SK-N-SH (cell line): ENCODE results near the gene PHF21B. TPM values are rescaled to one million over a fixed set of nuclear protein-coding genes. Genes with fewer than 3 reads are reported as not detected.

ENCODE experiments used
- CTCF ChIA-PET: fragments of 300-600, 350-600 bp; formaldehyde crosslinking; extraction: SDS; loops from one replicate; lab custom pipeline; 2021; lab: Yijun Ruan, JAX
- POLR2A ChIA-PET: fragments of 350-600 bp; sonication (Branson Sonifier 250); formaldehyde crosslinking; extraction: SDS; loops from one replicate; lab custom pipeline; 2020; ENCODE audit warnings: antibody characterized with exemption, inconsistent platforms; lab: Yijun Ruan, JAX
- DNase-seq: peaks from one replicate; pipeline ENCODE4 v3.0.0; 2012
- H2AFZ ChIP-seq: fragments of 200-600 bp; sonication (generic); 2 replicates; pipeline ENCODE4 v1.8.1; 2016; ENCODE audit warnings: antibody characterized with exemption, mild to moderate bottlenecking, low read depth
- H3F3A ChIP-seq: fragments of 200-600 bp; sonication (generic); replicated peaks from 2 replicates; pipeline ENCODE3; 2016; ENCODE audit warnings: antibody characterized with exemption, mild to moderate bottlenecking; ENCODE audit not compliant: insufficient read depth
- H3K27ac ChIP-seq, 2 experiments: fragments of 200-500 bp in 1 of 2; fragments of 200-600 bp in 1 of 2; sonication (Bioruptor generic) in 1 of 2; sonication (generic), shearing (Covaris generic) in 1 of 2; 2 replicates each; pipeline versions ENCODE4 v1.5.1 to v1.6.1; 2014 to 2016; ENCODE audit warnings: low read depth in 2 of 2, inconsistent platforms in 1 of 2, low read length in 1 of 2, mild to moderate bottlenecking in 1 of 2, mixed read lengths in 1 of 2
- H3K27me3 ChIP-seq: fragments of 200-600 bp; sonication (generic), shearing (Covaris generic); 2 replicates; pipeline ENCODE4 v1.6.1; 2016; ENCODE audit warnings: mixed run types; ENCODE audit not compliant: insufficient read depth
- H3K36me3 ChIP-seq, 2 experiments: fragments of 200-500 bp in 1 of 2; fragments of 200-600 bp in 1 of 2; sonication (Bioruptor generic) in 1 of 2; sonication (generic) in 1 of 2; replicated peaks in 1 of 2; 2 replicates each; pipeline versions ENCODE3 to v1.5.1; 2014 to 2016; ENCODE audit warnings: low read length in 1 of 2, mild to moderate bottlenecking in 1 of 2; ENCODE audit not compliant: insufficient read depth in 2 of 2, control insufficient read depth in 1 of 2
- H3K4me1 ChIP-seq, 2 experiments: fragments of 200-500 bp in 1 of 2; fragments of 200-600 bp in 1 of 2; sonication (Bioruptor generic) in 1 of 2; sonication (generic), shearing (Covaris generic) in 1 of 2; 2 replicates each; pipeline versions ENCODE4 v1.5.1 to v1.6.1; 2014 to 2016; ENCODE audit warnings: low read depth in 1 of 2, low read length in 1 of 2, mixed run types in 1 of 2; ENCODE audit not compliant: insufficient read depth in 2 of 2, control insufficient read depth in 1 of 2
- H3K4me2 ChIP-seq: fragments of 200-600 bp; sonication (generic), shearing (Covaris generic); 2 replicates; pipeline ENCODE4 v1.6.1; 2017; ENCODE audit warnings: mixed run types
- H3K4me3 ChIP-seq, 2 experiments: fragments of 200-500 bp in 1 of 2; fragments of 200-600 bp in 1 of 2; sonication (Bioruptor generic) in 1 of 2; sonication (generic), shearing (Covaris generic) in 1 of 2; 2 replicates each; pipeline versions ENCODE4 v1.5.1 to v1.8.1; 2014 to 2016; ENCODE audit warnings: low read depth in 2 of 2, inconsistent platforms in 1 of 2, low read length in 1 of 2, mild to moderate bottlenecking in 1 of 2, mixed read lengths in 1 of 2, moderate library complexity in 1 of 2
- H3K79me2 ChIP-seq: fragments of 200-600 bp; sonication (generic); 2 replicates; pipeline ENCODE4 v1.8.1; 2017; ENCODE audit warnings: mild to moderate bottlenecking; ENCODE audit not compliant: insufficient read depth
- H3K9ac ChIP-seq: fragments of 200-600 bp; sonication (generic); 2 replicates; pipeline ENCODE4 v1.6.1; 2017; ENCODE audit warnings: mixed run types
- H3K9me2 ChIP-seq: fragments of 200-600 bp; sonication (generic); 2 replicates; pipeline ENCODE4 v1.6.1; 2017; ENCODE audit warnings: mixed run types
- H3K9me3 ChIP-seq: fragments of 200-600 bp; sonication (generic); 2 replicates; pipeline ENCODE4 v1.6.1; 2017; ENCODE audit warnings: mixed run types, mild to moderate bottlenecking, moderate library complexity
- H4K20me1 ChIP-seq: fragments of 200-600 bp; sonication (generic); 2 replicates; pipeline ENCODE4 v1.6.1; 2017; ENCODE audit warnings: mild to moderate bottlenecking, mixed run types; ENCODE audit not compliant: insufficient read depth
- CHD2 ChIP-seq: fragments of 150-350 bp; IDR thresholded peaks from 2 replicates; pipeline ENCODE4 v1.6.1; 2018; ENCODE audit warnings: low read length; ENCODE audit not compliant: partially characterized antibody
- ELF1 ChIP-seq: IDR thresholded peaks from 2 replicates; pipeline ENCODE4 v1.4.0; 2012
- EZH2phosphoT487 ChIP-seq: fragments of 200-600 bp; sonication (generic); IDR thresholded peaks from 2 replicates; pipeline ENCODE4 v1.6.1; 2017; ENCODE audit warnings: low read depth, mixed run types, mild to moderate bottlenecking, antibody characterized with exemption, moderate library complexity, borderline replicate concordance
- FOSL2 ChIP-seq: IDR thresholded peaks from 2 replicates; pipeline ENCODE4 v1.4.0; 2012; ENCODE audit warnings: low read depth, mild to moderate bottlenecking, moderate library complexity, borderline replicate concordance
- FOXJ3 ChIP-seq: sonication (generic); formaldehyde crosslinking; IDR thresholded peaks from 2 replicates; pipeline ENCODE4 v1.5.1; 2020; ENCODE audit warnings: mild to moderate bottlenecking, missing genetic modification reagents
- FOXM1 ChIP-seq: IDR thresholded peaks from 2 replicates; pipeline ENCODE4 v1.4.0; 2012; ENCODE audit warnings: low read depth, mild to moderate bottlenecking
- GATA2 ChIP-seq: sonication (generic); formaldehyde crosslinking; IDR thresholded peaks from 2 replicates; pipeline ENCODE4 v1.5.0; 2020; ENCODE audit warnings: mild to moderate bottlenecking, missing genetic modification reagents
- JUND ChIP-seq: IDR thresholded peaks from 2 replicates; pipeline ENCODE4 v1.4.0; 2012
- MEF2A ChIP-seq: IDR thresholded peaks from 2 replicates; pipeline ENCODE4 v1.4.0; 2012; ENCODE audit warnings: low read depth, borderline replicate concordance
- MXI1 ChIP-seq: IDR thresholded peaks from 2 replicates; pipeline ENCODE4 v1.6.1; 2012; ENCODE audit warnings: mild to moderate bottlenecking, low read depth, low read length, improper control_type of control experiment
- NRF1 ChIP-seq: IDR thresholded peaks from 2 replicates; pipeline ENCODE4 v1.6.1; 2012; ENCODE audit warnings: low read depth, mild to moderate bottlenecking, low read length
- PBX3 ChIP-seq: IDR thresholded peaks from 2 replicates; pipeline ENCODE4; 2012
- RAD21 ChIP-seq: IDR thresholded peaks from 2 replicates; pipeline ENCODE4 v1.6.1; 2012; ENCODE audit warnings: mild to moderate bottlenecking, low read length
- RFX5 ChIP-seq: IDR thresholded peaks from 2 replicates; pipeline ENCODE4 v1.6.1; 2012; ENCODE audit warnings: mild to moderate bottlenecking, improper control_type of control experiment, low read length
- SMC3 ChIP-seq: IDR thresholded peaks from 2 replicates; pipeline ENCODE4 v1.6.1; 2012; ENCODE audit warnings: low read depth, low read length, improper control_type of control experiment
- TCF12 ChIP-seq: IDR thresholded peaks from 2 replicates; pipeline ENCODE4 v1.4.0; 2012
- USF1 ChIP-seq: IDR thresholded peaks from 2 replicates; pipeline ENCODE4 v1.4.0; 2012; ENCODE audit warnings: low read depth, borderline replicate concordance
- USF2 ChIP-seq: fragments of 150-350 bp; IDR thresholded peaks from 2 replicates; pipeline ENCODE4 v1.6.1; 2017; ENCODE audit warnings: antibody characterized with exemption, low read length, low read depth, borderline replicate concordance
- YY1 ChIP-seq: IDR thresholded peaks from 2 replicates; pipeline ENCODE4 v1.4.0; 2012; ENCODE audit warnings: low read depth, mild to moderate bottlenecking
- WGBS: methylation state at CpG from one replicate; pipeline ENCODE4 v1.1.6; 2017; ENCODE audit warnings: low lambda C conversion rate; 5-methylcytosine and 5-hydroxymethylcytosine counted together
- polyA plus RNA-seq, 3 experiments: library from polyadenylated mRNA; depleted of rRNA; stranded (reverse); fragments of >200 nt; gene quantifications; 2 replicates each; pipeline ENCODE4 v1.2.3, GENCODE V29; 2012

The PHF21B gene
- polyA plus RNA-seq, 1 of the 3 experiments (the other 2 are of a cell fraction), result 0.76 TPM

DNA sequence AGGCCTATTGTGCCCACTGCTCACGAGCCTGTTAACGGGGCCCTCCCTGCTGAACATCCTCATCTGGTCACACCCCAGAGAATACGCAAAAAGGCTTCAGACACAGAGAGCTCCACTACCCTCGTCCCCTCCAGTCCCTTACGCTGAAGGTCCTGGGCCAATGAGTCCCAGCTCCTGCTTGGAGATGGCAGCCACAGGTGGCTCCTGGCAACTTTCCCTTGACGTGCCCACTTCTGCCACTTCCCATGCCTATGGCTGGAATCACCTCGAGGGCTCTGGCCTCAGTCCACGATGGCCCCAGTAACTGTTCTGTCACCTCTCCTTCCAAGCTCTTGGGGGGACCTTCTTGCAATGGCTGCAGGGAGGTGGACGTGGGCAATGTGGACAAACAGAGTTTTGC lies 12.7 kb downstream of the PHF21B start (continued):
- no peak for TF ChIP-seq USF2

- ChIA-PET CTCF (interaction anchor here (1.5 to 1.9 kb wide), 2 partner anchors 99 to 212 kb away, joined by 3 to 6 read pairs; no protein-coding TSS in a partner anchor), POLR2A (no interaction called here)
- Histone ChIP-seq H3K9me3 (no peaks in the 10 kb centered on the region), H3K36me3 (no peaks in the 10 kb centered on the region), H2AFZ (no peak overlapping the region), H4K20me1 (no peaks in the 10 kb centered on the region), H3K9me2 (no peaks in the 10 kb centered on the region), H3F3A (no peaks in the 10 kb centered on the region), H3K4me3 (no peak overlapping the region), H3K27me3 (no peaks in the 10 kb centered on the region; the same call in 1 of the 2 replicates), H3K27ac (no peak overlapping the region), H3K4me2 (no peak overlapping the region), H3K9ac (no peak overlapping the region), H3K79me2 (no peaks in the 10 kb centered on the region), H3K4me1 (peaks cover 0 to 29% of the 10 kb centered on the region in 2 experiments; a peak in 1 of 4 replicates)
- DNase-seq, result no peak
- TF ChIP-seq FOXJ3 (no peak), USF2 (no peak), RFX5 (no peak), GATA2 (CRISPR knock-in tag) (no peak), SMC3 (no peak), YY1 (no peak), EZH2phosphoT487 (no peak), ELF1 (no peak), JUND (no peak), MEF2A (no peak), FOSL2 (no peak), PBX3 (no peak), NRF1 (no peak), USF1 (no peak), RAD21 (no peak), FOXM1 (no peak), MXI1 (no peak), TCF12 (no peak), CHD2 (no peak)
- 79% methylated on average over 16 of the region's 16 CpGs for WGBS
Measured at GRCh38 chr22:44996648-44997047, 13.2 kb downstream of the PHF21B start.
